GF-D8 (cell line): ENCODE results near the gene ZSWIM3.
"Not testable (repeated sequence)": the region's sequence is repeated elsewhere in the genome, so short reads cannot be mapped to it uniquely, and the experiment has no call there.

ENCODE experiments used
- DNase-seq: peaks from one replicate; lab custom pipeline; 2025; lab: John Stamatoyannopoulos, UW

Gene ZSWIM3

GRCh38 chr20:45890985-45891983 lies 33.9 kb downstream of the ZSWIM3 start, which contains the start of the genes CTSA and NEURL2:
Gene CTSA (plus strand): TSS chr20:45891335. CDS start chr20:45891569, 234 bp downstream.
Gene NEURL2 (minus strand): TSS chr20:45891208. CDS start chr20:45890991, 217 bp downstream.
- DNase-seq = peak; percentile 72

- peak; percentile 52 for DNase-seq
These were observed 34.8 kb downstream of the ZSWIM3 start for GRCh38 chr20:45892049-45892825.

- peak; percentile 38 for DNase-seq
These were observed 35.5 kb downstream of the ZSWIM3 start for GRCh38 chr20:45892828-45893500.

GRCh38 chr20:45893831-45894230 lies 36.4 kb downstream of the ZSWIM3 start:
- no peak for DNase-seq

- DNase-seq = no peak
These were observed 37.4 kb downstream of the ZSWIM3 start for GRCh38 chr20:45894797-45895196.

- DNase-seq = no peak
These were observed 39.3 kb downstream of the ZSWIM3 start for GRCh38 chr20:45896641-45897161.

GRCh38 chr20:45897289-45897688 lies 39.9 kb downstream of the ZSWIM3 start:
- no peak for DNase-seq

GRCh38 chr20:45897692-45898091 lies 40.3 kb downstream of the ZSWIM3 start:
- no peak for DNase-seq

GRCh38 chr20:45898285-45898684 lies 40.9 kb downstream of the ZSWIM3 start:
- no peak for DNase-seq

- no peak for DNase-seq
These were observed 41.8 kb downstream of the ZSWIM3 start for GRCh38 chr20:45899046-45899835.

- not testable (repeated sequence) for DNase-seq
These were observed 43.9 kb downstream of the ZSWIM3 start for GRCh38 chr20:45901332-45901731.

- DNase-seq = no peak
These were observed 44.8 kb downstream of the ZSWIM3 start for GRCh38 chr20:45902199-45902701.

- DNase-seq = no peak
These were observed 47.4 kb downstream of the ZSWIM3 start for GRCh38 chr20:45904583-45905504.

- DNase-seq = no peak
These were observed 48.2 kb downstream of the ZSWIM3 start for GRCh38 chr20:45905505-45906079.

- no peak for DNase-seq
These were observed 50.0 kb downstream of the ZSWIM3 start for GRCh38 chr20:45907219-45907948.

- no peak for DNase-seq
These were observed 50.7 kb downstream of the ZSWIM3 start for GRCh38 chr20:45908084-45908483.

- no peak for DNase-seq
These were observed 52.0 kb downstream of the ZSWIM3 start for GRCh38 chr20:45909336-45909808.
